HCT116 (cell line): ENCODE measurements around the gene OXCT2. TPM values are rescaled to one million over a fixed set of nuclear protein-coding genes. Genes with fewer than 3 reads are reported as not detected.

Experiments
- ATAC-seq: fragments of 200-7000 bp; cut with Tn5 transposase; 2 replicates; pipeline ENCODE4 v1.9.1; 2020; ENCODE audit warnings: mild to moderate bottlenecking, moderate library complexity
- BruUV-seq: library from RNA; stranded (reverse); fragments of 400-500 nt; replicated peaks from 2 replicates; lab custom pipeline; 2021; lab: Mats Ljungman, UMichigan
- CTCF ChIA-PET: fragments of 300-600 bp; sonication (Branson Sonifier 250); formaldehyde crosslinking; loops from one replicate; lab custom pipeline; 2021; ENCODE audit warnings: antibody characterized with exemption; lab: Charles Lee
- POLR2A ChIA-PET: fragments of 300-600, 350-600 bp; sonication (Branson Sonifier 250); formaldehyde crosslinking; loops from one replicate; lab custom pipeline; 2021; ENCODE audit warnings: antibody characterized with exemption; lab: Charles Lee
- RAD21 ChIA-PET, 2 experiments: fragments of 300-600 bp; sonication (Branson Sonifier 250); formaldehyde crosslinking; loops; one replicate each; lab custom pipeline; 2023; ENCODE audit warnings: low total read pairs in 2 of 2; ENCODE audit not compliant: uncharacterized antibody in 2 of 2, unreplicated experiment in 2 of 2, low non-redundant PET in 1 of 2; lab: Charles Lee
- DNase-seq: peaks from one replicate; pipeline ENCODE4 v3.0.0-alpha.2; 2010; ENCODE audit warnings: low read depth, low spot score
- H2AFZ ChIP-seq: fragments of 200-600 bp; shearing (Covaris generic), sonication (generic); 2 replicates; pipeline ENCODE4 v1.6.1; 2017; ENCODE audit warnings: low read depth, mixed run types, mixed read lengths, antibody characterized with exemption, low read length; ENCODE audit not compliant: poor library complexity, severe bottlenecking
- H3K27ac ChIP-seq: 2 replicates; pipeline ENCODE4 v1.5.1; 2012; ENCODE audit warnings: low read depth, low read length
- H3K27me3 ChIP-seq: fragments of 200-600 bp; sonication (generic); 2 replicates; pipeline ENCODE4 v1.6.1; 2016; ENCODE audit warnings: mixed run types, low read length, mixed read lengths; ENCODE audit not compliant: insufficient read depth
- H3K36me3 ChIP-seq, 2 experiments: fragments of 200-500 bp in 1 of 2; fragments of 200-600 bp in 1 of 2; sonication (Bioruptor generic) in 1 of 2; sonication (generic) in 1 of 2; 2 replicates each; pipeline versions ENCODE4 v1.5.1 to v1.6.1; 2014 to 2016; ENCODE audit warnings: low read length in 2 of 2, inconsistent platforms in 1 of 2, mixed read lengths in 1 of 2, mixed run types in 1 of 2; ENCODE audit not compliant: insufficient read depth in 2 of 2, control insufficient read depth in 1 of 2
- H3K4me1 ChIP-seq, 2 experiments: fragments of 200-600 bp in 1 of 2; sonication (generic) in 1 of 2; 2 replicates each; pipeline versions ENCODE4 v1.5.1 to v1.6.1; 2012 to 2017; ENCODE audit warnings: low read length in 2 of 2, inconsistent platforms in 1 of 2, mild to moderate bottlenecking in 1 of 2, mixed read lengths in 1 of 2, mixed run types in 1 of 2, moderate library complexity in 1 of 2; ENCODE audit not compliant: insufficient read depth in 2 of 2, control insufficient read depth in 1 of 2
- H3K4me2 ChIP-seq: fragments of 200-600 bp; sonication (generic); 2 replicates; pipeline ENCODE4 v1.6.1; 2017; ENCODE audit warnings: mixed run types, low read length, mixed read lengths
- H3K4me3 ChIP-seq, 2 experiments: fragments of 200-600 bp in 1 of 2; sonication (generic) in 1 of 2; replicated peaks in 1 of 2; 2 replicates each; pipeline ENCODE4 v1.5.1; 2011 to 2016; ENCODE audit warnings: low read length in 2 of 2, control low read depth in 1 of 2, low read depth in 1 of 2, mild to moderate bottlenecking in 1 of 2, mixed read lengths in 1 of 2, mixed run types in 1 of 2
- H3K79me2 ChIP-seq: fragments of 200-600 bp; sonication (generic); 2 replicates; pipeline ENCODE4 v1.6.1; 2017; ENCODE audit warnings: mild to moderate bottlenecking, mixed run types, low read length, moderate library complexity, mixed read lengths; ENCODE audit not compliant: insufficient read depth
- H3K9ac ChIP-seq: fragments of 200-600 bp; sonication (generic); 2 replicates; pipeline ENCODE4 v1.6.1; 2016; ENCODE audit warnings: low read length, mixed read lengths
- H3K9me2 ChIP-seq: fragments of 200-600 bp; sonication (generic), shearing (Covaris generic); 2 replicates; pipeline ENCODE4 v1.6.1; 2017; ENCODE audit warnings: mixed run types, mild to moderate bottlenecking, moderate library complexity; ENCODE audit not compliant: insufficient read depth
- H3K9me3 ChIP-seq, 2 experiments: fragments of 200-500 bp in 1 of 2; fragments of 200-600 bp in 1 of 2; sonication (Bioruptor generic) in 1 of 2; sonication (generic) in 1 of 2; 2 replicates each; pipeline ENCODE4 v1.6.1; 2014 to 2017; ENCODE audit warnings: low read length in 2 of 2, mixed read lengths in 2 of 2, inconsistent platforms in 1 of 2, low read depth in 1 of 2, mild to moderate bottlenecking in 1 of 2, mixed run types in 1 of 2, moderate library complexity in 1 of 2; ENCODE audit not compliant: control insufficient read depth in 1 of 2, insufficient read depth in 1 of 2
- H4K20me1 ChIP-seq: fragments of 200-600 bp; sonication (generic), shearing (Covaris generic); 2 replicates; pipeline ENCODE4 v1.6.1; 2017; ENCODE audit warnings: mixed run types, mild to moderate bottlenecking, moderate library complexity; ENCODE audit not compliant: insufficient read depth
- CBX3 ChIP-seq: IDR thresholded peaks from 2 replicates; pipeline ENCODE4 v1.6.1; 2012; ENCODE audit warnings: low read depth
- CEBPB ChIP-seq: IDR thresholded peaks from 2 replicates; pipeline ENCODE4 v1.6.1; 2012; ENCODE audit warnings: low read depth
- EGR1 ChIP-seq: IDR thresholded peaks from 2 replicates; pipeline ENCODE4 v1.6.1; 2012; ENCODE audit warnings: low read depth
- ELF1 ChIP-seq: IDR thresholded peaks from 2 replicates; pipeline ENCODE4 v1.6.1; 2012; ENCODE audit warnings: low read depth, borderline replicate concordance
- EZH2 ChIP-seq: fragments of 200-600 bp; sonication (generic); IDR thresholded peaks from 2 replicates; pipeline ENCODE4 v1.6.1; 2017; ENCODE audit warnings: antibody characterized with exemption, mixed run types
- FOSL1 ChIP-seq: IDR thresholded peaks from 2 replicates; pipeline ENCODE4 v1.6.1; 2012; ENCODE audit warnings: low read depth
- JUND ChIP-seq: IDR thresholded peaks from 2 replicates; pipeline ENCODE4 v1.6.1; 2012
- MAX ChIP-seq: IDR thresholded peaks from 2 replicates; pipeline ENCODE4 v1.6.1; 2012
- SIN3A ChIP-seq: IDR thresholded peaks from 2 replicates; pipeline ENCODE4 v1.6.1; 2012; ENCODE audit warnings: low read depth
- SP1 ChIP-seq: IDR thresholded peaks from 2 replicates; pipeline ENCODE4 v1.6.1; 2012; ENCODE audit warnings: low read depth
- TCF7L2 ChIP-seq: IDR thresholded peaks from 2 replicates; pipeline ENCODE4 v1.7.0; 2011; ENCODE audit warnings: borderline replicate concordance, inconsistent platforms; ENCODE audit not compliant: insufficient read depth, insufficient read length; ENCODE audit errors: extremely low read depth
- ZBTB33 ChIP-seq: IDR thresholded peaks from 2 replicates; pipeline ENCODE4 v1.6.1; 2011; ENCODE audit warnings: mild to moderate bottlenecking, low read length, moderate library complexity; ENCODE audit not compliant: insufficient replicate concordance; ENCODE audit errors: extremely low read depth
- ZFX ChIP-seq: fragments of 450-650 bp; IDR thresholded peaks from 2 replicates; pipeline ENCODE4 v1.6.1; 2017
- intact Hi-C: fragments of 100-400 bp; cut with micrococcal nuclease; formaldehyde crosslinking; loops from 2 replicates; pipeline ENCODE4 v1.10.0; 2022
- total RNA-seq: library from RNA; stranded (reverse); gene quantifications from one replicate; pipeline ENCODE4 v1.2.1, GENCODE V29; 2021; ENCODE audit not compliant: unreplicated experiment

The OXCT2 gene
- total RNA-seq, 1 experiment from 2014 or later = 3.7 TPM

DNA sequence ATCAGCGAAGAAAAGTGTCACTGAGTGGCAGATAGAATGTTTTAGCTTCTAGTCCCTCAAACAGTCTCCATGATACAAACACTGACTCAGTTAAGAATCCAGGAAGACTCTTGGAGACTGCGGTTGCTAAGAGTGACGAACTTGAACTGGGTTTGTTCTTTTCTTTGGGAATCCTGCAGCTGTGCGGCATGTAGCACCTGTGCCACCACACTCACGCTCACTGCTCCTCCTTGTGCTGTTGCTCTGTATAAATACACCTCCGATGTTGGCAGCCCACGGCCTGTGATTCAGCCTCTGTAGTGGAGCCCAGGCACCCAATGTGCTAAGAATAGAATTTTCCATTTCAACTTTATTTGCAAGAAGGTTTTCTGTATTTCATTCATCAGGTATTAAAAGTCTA is 38.0 kb downstream of the OXCT2 start:
- CTCF ChIA-PET = no interaction called here

DNA sequence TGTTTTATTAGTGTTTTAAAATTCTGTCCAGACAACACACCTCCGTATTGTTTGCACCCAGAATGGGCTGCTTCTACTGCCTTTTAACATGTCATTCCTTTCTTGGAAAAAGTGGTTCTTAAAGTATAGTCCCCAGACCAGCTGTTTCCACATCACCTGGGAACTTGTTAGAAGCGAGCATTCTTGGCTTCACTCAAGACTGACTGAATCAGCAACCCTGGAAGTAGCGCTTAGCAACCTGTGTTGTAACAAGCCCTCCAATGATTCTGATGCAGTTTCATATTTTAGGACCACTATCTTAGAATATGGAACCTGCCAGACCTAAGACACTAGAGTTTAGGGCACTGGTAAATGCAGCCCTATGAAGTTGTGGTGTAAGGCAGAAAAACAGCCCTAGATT is 38.4 kb downstream of the OXCT2 start:
- no peak for TF ChIP-seq CBX3
- TF ChIP-seq EGR1 = no peak
- TF ChIP-seq FOSL1 = no peak
- no peak for TF ChIP-seq ELF1
- TF ChIP-seq CEBPB = no peak
- TF ChIP-seq ZBTB33 = no peak
- no peak for TF ChIP-seq JUND
- TF ChIP-seq SP1 = no peak
- no peak for TF ChIP-seq SIN3A
- no peak for TF ChIP-seq TCF7L2
- intact Hi-C loops = no loop called here
- ChIA-PET POLR2A (no interaction called here), RAD21 (no interaction called here), CTCF (no interaction called here)
- no peak overlapping the region for H3K4me3 ChIP-seq
- no peak overlapping the region for H3K27ac ChIP-seq
- H3K4me1 ChIP-seq = no peaks in the 10 kb centered on the region
- peaks cover 19% of the 10 kb centered on the region for H3K27me3 ChIP-seq
- no peak overlapping the region for H3K4me2 ChIP-seq
- no peaks in the 10 kb centered on the region for H3K9me2 ChIP-seq
- no peak overlapping the region for H2AFZ ChIP-seq
- no peaks in the 10 kb centered on the region for H3K79me2 ChIP-seq
- no peaks in the 10 kb centered on the region for H3K36me3 ChIP-seq
- no peak for ATAC-seq
- H3K9me3 ChIP-seq = no peaks in the 10 kb centered on the region
- no peak for DNase-seq
- H3K9ac ChIP-seq = no peak overlapping the region
- no TSS peak for BruUV-seq
- no peaks in the 10 kb centered on the region for H4K20me1 ChIP-seq

More for the DNA sequence above, 38.0 kb downstream of the OXCT2 start:
- TF ChIP-seq EZH2 (no peak), ZFX (no peak), ZBTB33 (no peak), SP1 (no peak), SIN3A (no peak), MAX (no peak)
- Histone ChIP-seq H3K9ac (no peak overlapping the region), H3K4me2 (no peak overlapping the region), H3K36me3 (no peaks in the 10 kb centered on the region), H3K9me3 (no peaks in the 10 kb centered on the region), H3K4me1 (peaks cover under 1 to 3% of the 10 kb centered on the region in 2 experiments; a peak in 2 of 4 replicates), H4K20me1 (no peaks in the 10 kb centered on the region), H3K79me2 (no peaks in the 10 kb centered on the region), H3K27me3 (peaks cover 15% of the 10 kb centered on the region), H3K9me2 (no peaks in the 10 kb centered on the region), H3K27ac (no peak overlapping the region), H3K4me3 (no peak overlapping the region), H2AFZ (no peak overlapping the region)
- ATAC-seq (no peak), DNase-seq (no peak)
- no TSS peak for BruUV-seq
- ChIA-PET POLR2A (no interaction called here), RAD21 (no interaction called here)
- intact Hi-C loops = no loop called here
